ENCODE data around the gene PRR5L.
"Not testable (repeated sequence)": the region's sequence is repeated elsewhere in the genome, so short reads cannot be mapped to it uniquely, and the experiment has no call there.

Gene PRR5L

GRCh38 chr11:36282926-36283325 is 13.2 kb upstream of the PRR5L start:
- no peak for DNase-seq

- DNase-seq = no peak
Measured at GRCh38 chr11:36288442-36289225, 7.5 kb upstream of the PRR5L start.

- DNase-seq = peak; percentile 88
Measured at GRCh38 chr11:36289226-36289852, 6.7 kb upstream of the PRR5L start, which contains the start of gene COMMD9. COMMD9 (minus strand) TSS chr11:36289424; CDS start chr11:36289412, 12 bp downstream.

GRCh38 chr11:36292311-36292722 is 3.8 kb upstream of the PRR5L start:
- no peak for DNase-seq

- no peak for DNase-seq
Measured at GRCh38 chr11:36296884-36297543, 926 bp downstream of the PRR5L start.

- no peak for DNase-seq
Measured at GRCh38 chr11:36300650-36301049, 4.6 kb downstream of the PRR5L start.

- no peak for DNase-seq
Measured at GRCh38 chr11:36304351-36304750, 8.3 kb downstream of the PRR5L start.

GRCh38 chr11:36305047-36305446 is 9.0 kb downstream of the PRR5L start:
- no peak for DNase-seq

- DNase-seq = no peak
Measured at GRCh38 chr11:36306888-36307287, 10.8 kb downstream of the PRR5L start.

GRCh38 chr11:36308577-36308976 is 12.5 kb downstream of the PRR5L start:
- DNase-seq = no peak

- no peak for DNase-seq
Measured at GRCh38 chr11:36309779-36310178, 13.7 kb downstream of the PRR5L start.

- DNase-seq = no peak
Measured at GRCh38 chr11:36311926-36312595, 16.0 kb downstream of the PRR5L start.

GRCh38 chr11:36312611-36313472 is 16.8 kb downstream of the PRR5L start:
- DNase-seq = no peak

GRCh38 chr11:36313750-36314433 is 17.8 kb downstream of the PRR5L start:
- no peak for DNase-seq

- DNase-seq = no peak
Measured at GRCh38 chr11:36314434-36314767, 18.3 kb downstream of the PRR5L start.

- no peak for DNase-seq
Measured at GRCh38 chr11:36316049-36316448, 20.0 kb downstream of the PRR5L start.

- DNase-seq = no peak
Measured at GRCh38 chr11:36317992-36318391, 21.9 kb downstream of the PRR5L start.

GRCh38 chr11:36324956-36325355 is 28.9 kb downstream of the PRR5L start:
- DNase-seq = not testable (repeated sequence)

GRCh38 chr11:36325403-36325802 is 29.3 kb downstream of the PRR5L start:
- DNase-seq = not testable (repeated sequence)

GRCh38 chr11:36326524-36327419 is 30.7 kb downstream of the PRR5L start:
- no peak for DNase-seq

Data from DMS153 (cell line).